ENCODE results near the gene OSBPL9. TPM values are rescaled to one million over a fixed set of nuclear protein-coding genes. Genes with fewer than 3 reads are reported as not detected.

Gene OSBPL9
- total and polyA plus RNA-seq, 2 donors = 46.3 to 117 TPM

DNA sequence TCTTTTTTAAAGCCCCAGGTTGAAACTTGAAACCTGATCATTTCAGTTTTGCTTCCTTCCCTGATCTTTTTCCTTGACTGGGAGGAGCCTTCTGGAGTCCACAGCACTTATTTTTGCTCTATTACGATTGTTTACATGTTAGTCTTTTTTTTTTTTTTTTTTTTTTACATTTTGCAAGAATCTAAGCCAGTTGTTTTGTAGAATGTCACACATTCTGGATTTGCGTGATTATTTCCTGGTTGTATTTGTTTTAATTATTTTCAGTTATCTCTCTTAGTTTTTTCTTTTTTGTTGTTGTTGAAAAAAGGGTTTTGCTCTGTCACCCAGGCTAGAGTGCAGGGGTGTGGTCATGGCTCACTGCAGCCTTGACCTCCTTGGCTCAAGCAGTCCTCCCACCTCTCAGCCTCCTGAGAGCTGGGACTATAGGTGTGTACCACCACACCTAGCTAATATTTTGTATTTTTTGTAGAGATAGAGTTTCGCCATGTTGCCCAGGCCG, 32.8 kb downstream of the OSBPL9 start:
- WGBS = 79% methylated on average over 4 of the region's 4 CpGs
- H3K27ac ChIP-seq (ENCODE audit: low read depth) = peak overlapping the region; percentile 66
- H3K36me3 ChIP-seq (ENCODE audit: insufficient read depth) = no peaks in the 10 kb centered on the region
- H3K4me3 ChIP-seq (ENCODE audit: low read depth, low read length) = no peak overlapping the region
- DNase-seq (ENCODE audit: extremely low spot score) = no peak
- H3K4me1 ChIP-seq (ENCODE audit: insufficient read depth) = no peaks in the 10 kb centered on the region

DNA sequence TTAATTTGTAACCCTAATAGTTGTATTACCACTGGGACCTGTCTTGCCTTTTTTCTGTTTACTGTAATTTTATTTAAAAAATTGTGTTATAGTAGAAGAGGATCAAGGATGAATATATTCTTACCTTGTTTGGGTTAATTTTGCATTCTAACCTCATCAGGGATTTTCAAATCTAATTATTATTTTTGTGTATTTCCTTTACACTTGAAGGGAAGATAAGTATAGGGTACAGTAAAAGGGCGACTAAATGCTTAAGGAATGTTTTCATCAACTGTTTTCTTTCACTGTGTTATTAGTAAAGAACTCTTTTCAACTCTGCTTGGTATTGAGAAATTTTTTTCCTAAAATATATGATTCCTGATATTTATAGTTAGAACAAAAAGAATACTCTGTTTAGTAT, 33.3 kb downstream of the OSBPL9 start:
- no peaks in the 10 kb centered on the region for H3K36me3 ChIP-seq (ENCODE audit: insufficient read depth)
- H3K27ac ChIP-seq (ENCODE audit: low read depth) = no peak overlapping the region
- 97% methylated on average over 1 of the region's 1 CpG for WGBS
- DNase-seq (ENCODE audit: extremely low spot score) = no peak
- H3K4me1 ChIP-seq (ENCODE audit: insufficient read depth) = no peaks in the 10 kb centered on the region
- no peak overlapping the region for H3K4me3 ChIP-seq (ENCODE audit: low read depth, low read length)

DNA sequence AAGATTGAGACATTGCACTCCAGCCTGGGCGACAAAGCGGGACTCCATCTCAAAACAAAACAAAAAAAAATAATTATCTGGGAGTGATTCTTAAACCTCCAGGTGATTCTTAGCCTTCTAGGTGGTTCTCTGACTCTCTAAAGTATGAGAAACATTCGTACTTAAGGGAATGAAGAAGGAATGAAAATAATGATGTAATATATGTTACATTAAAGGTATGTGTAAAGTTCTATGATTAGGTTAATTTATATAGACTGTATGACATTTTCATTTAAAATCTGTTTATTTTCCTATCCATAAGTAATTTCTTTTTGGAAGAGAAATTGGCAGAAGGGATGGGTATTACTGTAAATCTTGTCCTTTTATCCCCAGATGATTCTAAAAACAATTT, 34.7 kb downstream of the OSBPL9 start:
- no peak for DNase-seq (ENCODE audit: extremely low spot score)
- H3K36me3 ChIP-seq (ENCODE audit: insufficient read depth) = peaks cover 5% of the 10 kb centered on the region
- H3K4me3 ChIP-seq (ENCODE audit: low read depth, low read length) = no peak overlapping the region
- 97% methylated on average over 3 of the region's 3 CpGs for WGBS
- H3K4me1 ChIP-seq (ENCODE audit: insufficient read depth) = no peaks in the 10 kb centered on the region
- no peak overlapping the region for H3K27ac ChIP-seq (ENCODE audit: low read depth)

DNA sequence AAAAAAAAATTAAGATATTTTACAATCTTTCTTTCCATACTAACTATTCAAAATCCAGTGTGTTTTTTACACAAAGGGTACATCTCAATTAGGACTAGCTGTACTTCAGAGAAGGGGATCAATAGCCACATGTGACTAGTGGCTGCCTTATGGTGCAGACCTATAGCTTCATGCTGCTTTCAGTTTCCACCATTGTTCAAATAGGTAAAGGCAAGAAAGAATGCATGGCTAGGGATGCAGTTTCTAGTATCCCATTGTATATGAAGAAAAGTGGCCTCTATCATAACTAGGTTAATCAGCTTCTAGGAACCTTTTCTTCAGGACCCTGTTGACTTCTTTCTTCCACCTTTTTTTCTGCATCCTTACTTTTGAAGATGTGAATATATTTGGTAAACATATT, 35.7 kb downstream of the OSBPL9 start:
- no peak overlapping the region for H3K4me3 ChIP-seq (ENCODE audit: low read depth, low read length)
- H3K4me1 ChIP-seq (ENCODE audit: insufficient read depth) = no peaks in the 10 kb centered on the region
- no peak for DNase-seq (ENCODE audit: extremely low spot score)
- H3K36me3 ChIP-seq (ENCODE audit: insufficient read depth) = peaks cover 5% of the 10 kb centered on the region
- H3K27ac ChIP-seq (ENCODE audit: low read depth) = no peak overlapping the region

DNA sequence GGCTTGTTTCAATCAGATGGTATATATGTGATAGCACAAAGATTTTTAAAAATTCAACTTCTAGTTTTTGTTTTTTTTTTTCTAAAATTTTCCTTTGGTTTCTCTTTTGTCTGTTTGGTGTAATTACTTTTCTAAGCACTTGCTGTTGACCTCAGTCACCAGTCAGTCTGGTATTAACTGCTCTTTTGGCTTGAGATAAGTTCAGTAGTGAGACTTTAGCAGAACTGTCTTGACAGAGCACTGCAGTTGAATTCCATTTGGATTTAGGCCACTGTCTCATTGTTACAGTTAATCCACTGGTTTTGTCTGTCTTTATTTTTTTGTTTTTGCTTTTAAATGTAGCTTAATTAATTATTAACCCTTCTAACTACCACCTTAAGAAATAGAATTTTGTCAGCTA, 36.2 kb downstream of the OSBPL9 start:
- Histone ChIP-seq H3K27ac (ENCODE audit: low read depth) (no peak overlapping the region), H3K4me3 (ENCODE audit: low read depth, low read length) (no peak overlapping the region), H3K36me3 (ENCODE audit: insufficient read depth) (peaks cover 6% of the 10 kb centered on the region), H3K4me1 (ENCODE audit: insufficient read depth) (no peaks in the 10 kb centered on the region)
- DNase-seq (ENCODE audit: extremely low spot score) = no peak

DNA sequence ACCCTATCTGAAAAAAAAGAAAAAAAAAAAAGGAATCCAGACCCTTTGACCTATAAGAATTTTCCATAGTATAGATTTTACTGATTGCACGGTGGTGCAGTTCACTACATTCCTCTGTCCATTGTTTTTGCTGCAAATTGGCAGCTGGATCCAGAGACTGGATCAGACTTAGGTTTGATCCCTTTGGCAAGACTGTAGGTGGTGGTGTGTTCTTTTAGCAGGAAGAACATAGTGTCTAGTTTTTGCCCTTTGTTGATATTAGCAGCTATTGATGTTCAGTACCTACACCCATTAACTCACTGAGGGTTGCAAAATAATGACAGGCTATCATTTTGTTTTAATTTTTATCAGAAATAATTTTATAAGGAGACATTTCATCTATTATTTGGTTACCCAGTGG, 37.1 kb downstream of the OSBPL9 start:
- H3K27ac ChIP-seq (ENCODE audit: low read depth) = no peak overlapping the region

DNA sequence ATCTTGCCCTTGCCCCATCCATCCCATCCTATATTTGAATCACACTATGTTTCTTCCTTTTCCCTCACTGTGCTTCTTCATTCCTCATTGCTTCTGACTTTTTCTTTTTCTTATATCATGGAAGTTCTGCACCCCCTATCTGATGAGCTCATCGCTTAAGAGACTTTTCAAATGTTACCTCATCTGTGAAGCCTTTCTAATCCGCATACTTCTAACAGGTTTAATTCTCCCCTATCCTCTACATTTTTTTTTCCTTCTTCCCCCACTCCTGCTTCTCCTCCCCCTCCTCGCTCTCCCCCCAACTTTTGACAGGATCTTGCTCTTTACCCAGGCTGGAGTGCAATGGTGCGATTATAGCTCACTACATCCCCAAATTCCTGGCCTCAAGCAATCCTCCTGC, 39.5 kb downstream of the OSBPL9 start:
- Histone ChIP-seq H3K4me3 (ENCODE audit: low read depth, low read length) (no peak overlapping the region), H3K36me3 (ENCODE audit: insufficient read depth) (peaks cover 6% of the 10 kb centered on the region), H3K27ac (ENCODE audit: low read depth) (no peak overlapping the region), H3K4me1 (ENCODE audit: insufficient read depth) (no peaks in the 10 kb centered on the region)
- 94% methylated on average over 4 of the region's 4 CpGs for WGBS
- DNase-seq (ENCODE audit: extremely low spot score) = no peak

More for the DNA sequence above, 37.1 kb downstream of the OSBPL9 start:
- H3K4me1 ChIP-seq (ENCODE audit: insufficient read depth) = no peaks in the 10 kb centered on the region
- no peak for DNase-seq (ENCODE audit: extremely low spot score)
- peaks cover 6% of the 10 kb centered on the region for H3K36me3 ChIP-seq (ENCODE audit: insufficient read depth)
- WGBS = 66% methylated on average over 1 of the region's 1 CpG
- no peak overlapping the region for H3K4me3 ChIP-seq (ENCODE audit: low read depth, low read length)

DNA sequence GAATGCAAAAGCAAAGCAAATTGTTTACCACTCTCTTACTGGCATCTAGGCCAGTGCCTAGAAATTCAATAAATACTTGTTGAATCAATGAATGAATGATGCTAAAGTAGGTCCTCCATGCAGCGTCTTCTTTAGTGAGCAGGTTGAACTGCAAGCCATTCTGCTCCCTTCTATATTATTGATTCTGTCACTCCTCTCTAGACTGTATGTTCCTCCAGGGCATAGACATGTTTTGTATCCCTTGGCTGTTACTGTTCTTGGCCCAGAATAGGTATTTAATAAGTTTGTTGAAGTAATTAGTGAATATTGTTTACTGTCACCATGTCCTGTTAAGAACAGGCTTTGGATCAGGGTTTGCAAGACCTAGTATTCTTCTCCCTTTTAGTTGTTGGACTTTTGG, 43.7 kb downstream of the OSBPL9 start:
- WGBS = 80% methylated on average over 1 of the region's 1 CpG
- no peak overlapping the region for H3K27ac ChIP-seq (ENCODE audit: low read depth)
- no peaks in the 10 kb centered on the region for H3K4me1 ChIP-seq (ENCODE audit: insufficient read depth)
- no peak overlapping the region for H3K4me3 ChIP-seq (ENCODE audit: low read depth, low read length)
- no peak for DNase-seq (ENCODE audit: extremely low spot score)
- peaks cover 3% of the 10 kb centered on the region for H3K36me3 ChIP-seq (ENCODE audit: insufficient read depth)

DNA sequence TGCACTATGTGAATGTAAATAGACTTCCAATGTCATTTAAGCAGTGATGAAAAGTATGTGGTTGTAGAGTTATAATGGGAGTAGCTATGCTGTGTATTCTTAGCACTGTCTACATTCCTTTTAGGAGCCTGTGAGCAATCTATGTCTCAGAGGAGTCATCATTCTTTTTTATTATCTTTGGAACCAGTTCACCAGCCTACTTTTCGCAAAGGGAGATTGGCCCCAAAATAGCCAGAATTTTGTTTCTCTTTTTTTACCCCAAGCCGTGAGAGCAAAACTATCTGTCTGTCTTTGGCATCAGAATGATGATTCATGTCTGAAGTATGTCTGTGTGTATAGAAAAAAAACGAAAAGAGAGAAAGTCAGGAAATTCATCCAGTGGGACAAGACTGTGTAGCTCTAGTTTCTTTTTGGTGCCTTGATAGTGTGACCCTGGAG, 44.2 kb downstream of the OSBPL9 start:
- H3K27ac ChIP-seq (ENCODE audit: low read depth) = peak overlapping the region; percentile 38
- no peaks in the 10 kb centered on the region for H3K4me1 ChIP-seq (ENCODE audit: insufficient read depth)
- WGBS = 11% methylated on average over 3 of the region's 3 CpGs
- H3K4me3 ChIP-seq (ENCODE audit: low read depth, low read length) = no peak overlapping the region
- DNase-seq (ENCODE audit: extremely low spot score) = peak; percentile 41
- peaks cover 2% of the 10 kb centered on the region for H3K36me3 ChIP-seq (ENCODE audit: insufficient read depth)

DNA sequence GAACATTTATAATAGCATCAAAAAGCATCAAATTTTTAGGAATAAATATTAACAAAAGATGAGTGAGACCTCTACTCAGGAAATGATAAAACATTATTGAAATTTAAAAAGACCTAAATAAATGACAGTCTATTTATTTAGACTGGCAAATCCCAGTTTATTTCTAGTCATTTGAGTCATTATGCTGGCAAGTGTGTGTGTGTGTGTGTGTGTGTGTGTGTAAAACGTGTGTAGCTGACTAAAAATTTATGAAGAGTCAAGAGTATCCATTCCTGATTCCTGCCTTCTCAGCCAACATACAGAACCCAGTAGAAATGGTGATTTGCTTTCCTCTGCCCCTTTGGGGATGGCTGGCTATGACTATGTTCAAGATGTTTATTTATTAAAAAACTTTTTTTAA, 46.2 kb downstream of the OSBPL9 start:
- no peak overlapping the region for H3K27ac ChIP-seq (ENCODE audit: low read depth)
- H3K36me3 ChIP-seq (ENCODE audit: insufficient read depth) = no peaks in the 10 kb centered on the region
- H3K4me1 ChIP-seq (ENCODE audit: insufficient read depth) = no peaks in the 10 kb centered on the region
- no peak overlapping the region for H3K4me3 ChIP-seq (ENCODE audit: low read depth, low read length)
- DNase-seq (ENCODE audit: extremely low spot score) = no peak
- 30% methylated on average over 1 of the region's 1 CpG for WGBS

DNA sequence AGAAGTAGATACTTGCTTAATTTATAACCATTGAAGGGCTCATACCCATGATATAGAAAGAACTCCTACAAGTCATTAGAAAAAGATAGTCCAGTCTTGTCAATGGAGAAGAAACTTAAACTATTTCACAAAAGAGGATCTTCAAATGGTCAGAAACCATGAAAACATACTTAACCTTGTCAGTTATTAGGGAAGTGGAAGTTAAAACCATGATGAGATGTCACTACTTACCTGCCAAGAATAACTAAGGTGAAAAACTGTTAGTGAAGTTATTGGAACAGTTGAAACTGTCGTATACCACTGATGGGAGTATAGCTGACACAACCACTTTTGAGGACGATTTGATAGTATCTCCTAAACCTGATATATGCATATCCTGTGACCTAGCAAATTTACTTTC, 46.8 kb downstream of the OSBPL9 start:
- H3K27ac ChIP-seq (ENCODE audit: low read depth) = no peak overlapping the region
- H3K4me1 ChIP-seq (ENCODE audit: insufficient read depth) = no peaks in the 10 kb centered on the region
- WGBS = 90% methylated on average over 2 of the region's 2 CpGs
- DNase-seq (ENCODE audit: extremely low spot score) = no peak
- H3K36me3 ChIP-seq (ENCODE audit: insufficient read depth) = no peaks in the 10 kb centered on the region
- H3K4me3 ChIP-seq (ENCODE audit: low read depth, low read length) = no peak overlapping the region

DNA sequence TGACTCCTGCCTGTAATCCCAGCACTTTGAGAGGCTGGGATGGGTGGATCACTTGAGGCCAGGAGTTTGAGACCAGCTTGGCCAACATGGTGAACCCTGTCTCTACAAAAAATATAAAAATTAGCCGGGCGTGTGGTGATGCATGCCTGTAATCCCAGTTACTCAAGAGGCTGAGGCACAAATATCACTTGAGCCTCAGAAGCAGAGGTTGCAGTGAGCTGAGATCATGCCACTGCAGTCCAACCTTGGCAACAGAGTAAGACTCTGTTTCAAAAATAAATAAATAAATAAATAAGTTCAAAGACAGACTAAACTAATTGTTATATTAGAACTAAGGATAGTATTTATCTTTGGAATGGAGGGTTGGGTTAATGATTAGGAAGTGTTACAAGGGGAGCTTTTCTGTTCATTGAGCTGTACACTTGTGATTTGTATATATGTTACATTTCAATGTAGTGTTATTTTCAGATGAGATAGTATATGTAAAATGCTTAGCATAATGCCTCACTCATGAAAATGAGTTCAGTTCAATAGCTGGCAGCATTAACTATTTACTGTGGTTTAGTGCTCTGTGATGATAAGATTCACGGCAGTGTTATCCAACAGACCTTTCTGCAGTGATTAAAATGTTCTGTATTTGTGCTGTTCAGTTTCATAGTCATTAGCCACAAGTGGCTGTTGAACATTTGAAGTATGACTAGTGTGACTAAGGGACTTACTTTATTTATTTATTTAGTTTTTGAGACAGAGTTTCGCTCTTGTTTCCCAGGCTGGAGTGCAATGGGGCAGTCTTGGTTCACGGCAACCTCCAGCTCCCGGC, 47.7 kb downstream of the OSBPL9 start:
- 92% methylated on average over 6 of the region's 6 CpGs for WGBS

DNA sequence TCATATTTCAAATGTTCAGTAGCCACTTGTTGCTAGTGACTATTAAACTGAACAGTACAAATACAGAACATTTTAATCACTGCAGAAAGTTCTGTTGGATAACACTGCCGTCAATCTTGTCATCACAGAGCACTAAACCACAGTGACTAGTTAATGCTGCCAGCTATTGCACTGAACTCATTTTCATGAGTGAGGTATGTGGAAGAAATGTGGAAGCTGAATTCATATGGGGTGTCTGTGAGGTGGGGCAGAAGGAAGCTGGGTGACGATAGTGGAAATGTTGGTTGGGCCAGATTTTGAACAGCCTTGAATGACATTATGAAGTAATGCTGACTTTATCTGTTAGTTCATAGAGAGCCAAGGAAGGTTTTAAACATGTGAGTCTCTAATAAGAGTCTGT, 49.6 kb downstream of the OSBPL9 start:
- no peak for DNase-seq (ENCODE audit: extremely low spot score)
- H3K27ac ChIP-seq (ENCODE audit: low read depth) = no peak overlapping the region
- H3K4me3 ChIP-seq (ENCODE audit: low read depth, low read length) = no peak overlapping the region
- WGBS = 84% methylated on average over 2 of the region's 2 CpGs
- no peaks in the 10 kb centered on the region for H3K4me1 ChIP-seq (ENCODE audit: insufficient read depth)
- H3K36me3 ChIP-seq (ENCODE audit: insufficient read depth) = no peaks in the 10 kb centered on the region

More for the DNA sequence above, 47.7 kb downstream of the OSBPL9 start:
- Histone ChIP-seq H3K27ac (ENCODE audit: low read depth) (no peak overlapping the region), H3K36me3 (ENCODE audit: insufficient read depth) (no peaks in the 10 kb centered on the region), H3K4me1 (ENCODE audit: insufficient read depth) (no peaks in the 10 kb centered on the region), H3K4me3 (ENCODE audit: low read depth, low read length) (no peak overlapping the region)
- no peak for DNase-seq (ENCODE audit: extremely low spot score)

DNA sequence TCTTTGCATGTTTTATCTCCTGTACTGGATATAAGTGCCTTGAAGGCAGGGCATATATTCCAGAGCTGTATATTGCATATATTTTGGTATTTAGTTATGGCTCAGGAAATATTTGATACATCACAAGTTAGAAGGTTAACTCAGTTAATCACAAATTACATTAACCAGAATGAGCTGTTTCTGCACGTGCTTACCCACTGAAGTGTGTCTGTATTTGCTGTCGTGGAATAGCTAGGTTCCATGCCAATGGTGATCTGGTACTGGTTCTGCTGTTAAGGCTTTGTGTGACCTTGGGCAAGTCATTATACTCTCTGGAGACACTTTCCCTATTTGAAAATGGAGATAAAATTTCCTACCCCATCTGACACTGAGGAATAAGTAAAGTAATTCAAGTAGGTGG, 50.7 kb downstream of the OSBPL9 start:
- 97% methylated on average over 2 of the region's 2 CpGs for WGBS
- no peak for DNase-seq (ENCODE audit: extremely low spot score)
- H3K4me1 ChIP-seq (ENCODE audit: insufficient read depth) = no peaks in the 10 kb centered on the region
- no peak overlapping the region for H3K4me3 ChIP-seq (ENCODE audit: low read depth, low read length)
- no peak overlapping the region for H3K27ac ChIP-seq (ENCODE audit: low read depth)
- H3K36me3 ChIP-seq (ENCODE audit: insufficient read depth) = no peaks in the 10 kb centered on the region

Data from urinary bladder (tissue), 4 donors.